Hepatocyte (in vitro differentiated cells): ENCODE data around the gene UBAP1. TPM values are rescaled to one million over a fixed set of nuclear protein-coding genes. Genes with fewer than 3 reads are reported as not detected.
A peak's percentile ranks its signal among the peaks of the same experiment; 100 is the strongest.

Source experiments
- DNase-seq: peaks from one replicate; pipeline ENCODE4 v3.0.0-alpha.2; 2016; ENCODE audit warnings: low spot score
- H2AFZ ChIP-seq: fragments of 200-600 bp; sonication (generic); 2 replicates; pipeline ENCODE4 v1.6.0; 2016; ENCODE audit warnings: antibody characterized with exemption, mild to moderate bottlenecking
- H3K27ac ChIP-seq: fragments of 200-600 bp; sonication (generic); 2 replicates; pipeline ENCODE4 v1.5.1; 2016; ENCODE audit warnings: mild to moderate bottlenecking
- H3K27me3 ChIP-seq: fragments of 200-600 bp; sonication (generic); 2 replicates; pipeline ENCODE4 v1.6.1; 2016
- H3K36me3 ChIP-seq: fragments of 200-600 bp; sonication (generic); replicated peaks from 2 replicates; pipeline ENCODE4 v1.5.1; 2016; ENCODE audit warnings: low read depth; ENCODE audit not compliant: insufficient read depth
- H3K4me1 ChIP-seq: fragments of 200-600 bp; sonication (generic); 2 replicates; pipeline ENCODE4 v1.5.1; 2016; ENCODE audit warnings: mild to moderate bottlenecking, moderate library complexity; ENCODE audit not compliant: insufficient read depth
- H3K4me2 ChIP-seq: fragments of 200-600 bp; sonication (generic); 2 replicates; pipeline ENCODE4 v1.6.0; 2016
- H3K4me3 ChIP-seq: fragments of 200-600 bp; sonication (generic); 2 replicates; pipeline ENCODE4 v1.5.1; 2016; ENCODE audit warnings: mild to moderate bottlenecking
- H3K79me2 ChIP-seq: fragments of 200-600 bp; sonication (generic); 2 replicates; pipeline ENCODE4 v1.6.0; 2017; ENCODE audit warnings: mild to moderate bottlenecking
- H3K9me2 ChIP-seq: fragments of 200-600 bp; sonication (generic); replicated peaks from 2 replicates; pipeline ENCODE4 v1.6.0; 2017; ENCODE audit warnings: mild to moderate bottlenecking; ENCODE audit not compliant: insufficient read depth
- H3K9me3 ChIP-seq: fragments of 200-600 bp; sonication (generic); 2 replicates; pipeline ENCODE4 v1.5.1; 2016; ENCODE audit warnings: low read depth, mild to moderate bottlenecking
- H4K20me1 ChIP-seq: fragments of 200-600 bp; sonication (generic); 2 replicates; pipeline ENCODE4 v1.6.0; 2016; ENCODE audit warnings: mild to moderate bottlenecking; ENCODE audit not compliant: insufficient read depth, poor library complexity, severe bottlenecking
- EZH2 ChIP-seq: fragments of 200-600 bp; sonication (generic); IDR thresholded peaks from 2 replicates; pipeline ENCODE4 v1.6.1; 2016; ENCODE audit warnings: antibody characterized with exemption, mild to moderate bottlenecking, borderline replicate concordance
- EZH2phosphoT487 ChIP-seq: fragments of 200-600 bp; sonication (generic); IDR thresholded peaks from one replicate; pipeline ENCODE4 v1.6.1; 2018; ENCODE audit warnings: antibody characterized with exemption, mild to moderate bottlenecking, low read depth, moderate library complexity; ENCODE audit not compliant: unreplicated experiment, severe bottlenecking
- WGBS: methylation state at CpG from one replicate; pipeline ENCODE4 v1.1.6; 2016; ENCODE audit warnings: low lambda C conversion rate; ENCODE audit errors: missing lambda C conversion rate; 5-methylcytosine and 5-hydroxymethylcytosine counted together
- polyA plus RNA-seq: library from polyadenylated mRNA; unstranded; fragments of >200 nt; fragmentation: Nextera tagmentation; extraction: Ambion mirVana; gene quantifications from 2 replicates; pipeline ENCODE4 v1.2.1, GENCODE V29; 2016
- total RNA-seq: library from RNA; depleted of rRNA; stranded (reverse); fragments of >200 nt; gene quantifications from 2 replicates; pipeline ENCODE4 v1.2.3, GENCODE V29; 2014
- TF ChIP-seq, protein P1 (sequence below): fragments of 200-600 bp; sonication (generic); IDR thresholded peaks from 2 replicates; pipeline ENCODE4 v1.5.1; 2016; ENCODE audit warnings: antibody characterized with exemption, mild to moderate bottlenecking; ENCODE audit not compliant: poor library complexity

The UBAP1 gene
- total RNA-seq, result 38.0 and 49.6 TPM in 2 replicates
- 43.2 and 49.7 TPM in 2 replicates for polyA plus RNA-seq

DNA sequence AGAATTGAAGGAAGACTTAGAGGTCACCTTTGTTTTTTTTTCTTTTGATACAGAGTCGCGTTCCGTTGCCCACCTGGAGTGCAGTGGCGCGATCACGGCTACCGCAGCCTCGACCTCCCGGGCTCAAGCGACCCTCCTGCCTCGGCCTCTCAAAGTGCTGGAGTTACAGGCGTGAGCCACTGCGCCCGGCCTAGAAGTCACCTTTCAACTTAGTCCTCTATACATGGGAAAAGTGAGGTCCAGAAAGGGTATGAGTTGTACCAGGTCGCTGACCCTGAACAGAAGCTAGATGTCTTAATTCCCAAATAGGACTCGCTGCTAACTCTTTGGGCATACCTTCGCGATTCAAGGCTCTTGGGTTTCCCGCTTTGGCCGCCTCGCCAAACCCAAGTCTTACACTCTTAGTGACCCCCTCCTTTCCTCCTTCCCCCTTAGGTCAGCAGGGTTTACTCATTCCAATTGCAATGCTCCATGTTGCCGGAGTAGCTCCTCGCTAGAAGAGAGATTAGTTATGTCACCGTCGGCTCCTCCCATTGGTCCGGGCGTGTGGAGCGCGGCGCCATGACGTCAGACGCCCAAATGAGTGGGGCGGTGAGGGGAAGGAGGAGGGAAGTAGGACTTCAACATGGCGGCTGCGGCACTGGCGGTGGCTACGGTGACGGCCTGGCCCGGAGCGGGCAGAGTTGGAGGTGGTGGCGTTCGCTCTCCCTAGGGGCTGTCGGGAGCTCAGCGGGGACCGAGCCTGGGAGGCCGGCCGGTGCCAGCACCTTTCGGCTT, at the start of gene UBAP1:
UBAP1 (plus strand) TSS at position 608 of the 777 bp plus-strand sequence. CDS start 41,872 bp downstream, outside the sequence.
- under 1% methylated on average over 48 of the region's 48 CpGs for WGBS
- H2AFZ ChIP-seq, result peak within 1 kb of the TSS; percentile 66
- H3K27ac ChIP-seq, result peak within 1 kb of the TSS; percentile 94
- H4K20me1 ChIP-seq, result peaks cover 31% of the 10 kb centered on the region
- peaks cover 56% of the 10 kb centered on the region for H3K79me2 ChIP-seq
- no peaks in the 10 kb centered on the region for H3K27me3 ChIP-seq
- H3K36me3 ChIP-seq, result no peaks in the 10 kb centered on the region
- no peaks in the 10 kb centered on the region for H3K9me3 ChIP-seq
- TF ChIP-seq, protein P1, sequence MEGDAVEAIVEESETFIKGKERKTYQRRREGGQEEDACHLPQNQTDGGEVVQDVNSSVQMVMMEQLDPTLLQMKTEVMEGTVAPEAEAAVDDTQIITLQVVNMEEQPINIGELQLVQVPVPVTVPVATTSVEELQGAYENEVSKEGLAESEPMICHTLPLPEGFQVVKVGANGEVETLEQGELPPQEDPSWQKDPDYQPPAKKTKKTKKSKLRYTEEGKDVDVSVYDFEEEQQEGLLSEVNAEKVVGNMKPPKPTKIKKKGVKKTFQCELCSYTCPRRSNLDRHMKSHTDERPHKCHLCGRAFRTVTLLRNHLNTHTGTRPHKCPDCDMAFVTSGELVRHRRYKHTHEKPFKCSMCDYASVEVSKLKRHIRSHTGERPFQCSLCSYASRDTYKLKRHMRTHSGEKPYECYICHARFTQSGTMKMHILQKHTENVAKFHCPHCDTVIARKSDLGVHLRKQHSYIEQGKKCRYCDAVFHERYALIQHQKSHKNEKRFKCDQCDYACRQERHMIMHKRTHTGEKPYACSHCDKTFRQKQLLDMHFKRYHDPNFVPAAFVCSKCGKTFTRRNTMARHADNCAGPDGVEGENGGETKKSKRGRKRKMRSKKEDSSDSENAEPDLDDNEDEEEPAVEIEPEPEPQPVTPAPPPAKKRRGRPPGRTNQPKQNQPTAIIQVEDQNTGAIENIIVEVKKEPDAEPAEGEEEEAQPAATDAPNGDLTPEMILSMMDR, result no peak
- no peak for TF ChIP-seq EZH2
- TF ChIP-seq EZH2phosphoT487, result no peak
- H3K4me1 ChIP-seq, result peaks cover 11% of the 10 kb centered on the region
- H3K9me2 ChIP-seq, result no peaks in the 10 kb centered on the region
- peak; percentile 99 for DNase-seq
- peak within 1 kb of the TSS; percentile 92 for H3K4me2 ChIP-seq
- H3K4me3 ChIP-seq, result peak within 1 kb of the TSS; percentile 66

DNA sequence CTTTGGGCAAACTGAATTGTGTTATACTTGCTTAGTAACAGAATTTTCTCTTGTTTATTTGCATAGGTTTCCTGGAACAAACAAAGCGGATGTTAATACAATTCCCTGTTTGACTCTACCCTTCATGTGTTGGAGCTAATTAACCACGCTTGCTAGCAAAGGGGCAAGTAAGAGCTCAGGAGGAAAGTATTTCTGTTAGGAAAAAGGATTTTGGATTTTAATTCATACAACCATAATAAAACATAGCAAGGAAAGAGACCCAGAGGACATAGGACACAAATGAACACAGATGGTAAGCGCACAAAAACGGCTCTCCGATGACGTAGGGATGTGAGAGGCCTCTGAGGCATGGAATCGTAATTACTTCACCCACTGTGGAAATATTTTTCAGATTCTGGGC, 47.3 kb upstream of the UBAP1 start:
- H2AFZ ChIP-seq, result no peak overlapping the region
- WGBS, result 95% methylated on average over 7 of the region's 7 CpGs

DNA sequence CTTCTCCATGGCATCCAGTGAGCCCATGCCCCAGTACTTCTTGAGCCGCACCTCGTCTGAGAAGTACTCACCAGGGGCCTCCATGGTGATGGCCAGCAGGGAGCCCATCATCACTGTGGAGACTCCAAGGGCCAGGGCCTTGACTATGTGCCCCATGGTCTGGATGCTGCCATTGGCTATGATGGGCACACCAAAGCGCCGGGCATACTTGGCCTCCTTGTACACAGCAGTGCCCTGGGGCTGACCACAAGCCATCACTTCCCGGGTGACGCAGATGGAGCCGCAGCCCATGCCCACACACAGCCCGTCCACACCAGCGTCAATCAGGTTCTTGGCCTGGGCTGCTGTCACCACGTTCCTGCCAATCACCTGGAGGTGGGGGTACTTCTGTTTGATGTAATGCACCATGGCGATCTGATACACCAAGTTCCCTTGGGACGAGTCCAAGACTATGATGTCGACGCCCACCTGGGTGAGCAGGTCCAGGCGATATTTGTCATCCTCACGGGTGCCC, 45.4 kb upstream of the UBAP1 start:
- Histone ChIP-seq H3K27ac (no peak overlapping the region), H3K79me2 (no peaks in the 10 kb centered on the region), H3K9me2 (no peaks in the 10 kb centered on the region), H3K4me1 (no peaks in the 10 kb centered on the region), H3K4me2 (no peak overlapping the region), H3K4me3 (no peak overlapping the region), H4K20me1 (no peaks in the 10 kb centered on the region), H3K9me3 (no peaks in the 10 kb centered on the region), H2AFZ (no peak overlapping the region), H3K27me3 (no peaks in the 10 kb centered on the region), H3K36me3 (no peaks in the 10 kb centered on the region)
- TF ChIP-seq EZH2, result no peak
- TF ChIP-seq EZH2phosphoT487, result no peak
- TF ChIP-seq, protein P1, result no peak
- WGBS, result 90% methylated on average over 16 of the region's 16 CpGs
- no peak for DNase-seq

More for the DNA sequence above, 47.3 kb upstream of the UBAP1 start:
- no peak overlapping the region for H3K4me2 ChIP-seq
- H4K20me1 ChIP-seq, result no peaks in the 10 kb centered on the region
- no peaks in the 10 kb centered on the region for H3K79me2 ChIP-seq
- no peak overlapping the region for H3K27ac ChIP-seq
- TF ChIP-seq, protein P1, result no peak
- TF ChIP-seq EZH2phosphoT487 (no peak), EZH2 (no peak)
- H3K9me2 ChIP-seq, result no peaks in the 10 kb centered on the region
- peaks cover 4% of the 10 kb centered on the region for H3K4me1 ChIP-seq
- no peak overlapping the region for H3K4me3 ChIP-seq
- no peaks in the 10 kb centered on the region for H3K27me3 ChIP-seq
- H3K36me3 ChIP-seq, result no peaks in the 10 kb centered on the region
- H3K9me3 ChIP-seq, result no peaks in the 10 kb centered on the region
- no peak for DNase-seq
